GM12878 (cell line): Measurements from ENCODE around the gene ZNF792. TPM values are rescaled to one million over a fixed set of nuclear protein-coding genes. Genes with fewer than 3 reads are reported as not detected.
A peak's percentile ranks its signal among the peaks of the same experiment; 100 is the strongest.

ENCODE experiments used
- ATAC-seq: fragments of 200-7000 bp; cut with Tn5 transposase; 3 replicates; pipeline ENCODE4 v1.9.1; 2020; ENCODE audit warnings: mild to moderate bottlenecking, moderate library complexity
- BruUV-seq: library from RNA; stranded (reverse); fragments of 400-500 nt; replicated peaks from 2 replicates; lab custom pipeline; 2021; lab: Mats Ljungman, UMichigan
- CTCF ChIA-PET: fragments of 300-600 bp; sonication (Branson Sonifier 250); formaldehyde crosslinking; extraction: SDS; loops from one replicate; lab custom pipeline; 2021; ENCODE audit warnings: inconsistent platforms; lab: Yijun Ruan, JAX
- POLR2A ChIA-PET: fragments of 350-600 bp; formaldehyde crosslinking; extraction: SDS; loops from one replicate; lab custom pipeline; 2021; ENCODE audit warnings: inconsistent platforms; lab: Charles Lee
- RAD21 ChIA-PET: fragments of 300-600 bp; sonication (Branson Sonifier 250); formaldehyde crosslinking; loops from one replicate; lab custom pipeline; 2023; ENCODE audit warnings: antibody characterized with exemption; ENCODE audit not compliant: unreplicated experiment; lab: Charles Lee
- SMC1A ChIA-PET: fragments of 300-600 bp; sonication (Branson Sonifier 250); formaldehyde crosslinking; loops from one replicate; lab custom pipeline; 2023; ENCODE audit not compliant: unreplicated experiment, uncharacterized antibody; lab: Charles Lee
- DNase-seq: peaks from one replicate; pipeline ENCODE4 v3.0.0-alpha.2; 2011; ENCODE audit warnings: low read depth, low spot score
- FAIRE-seq: peaks from 3 replicates; lab custom pipeline; 2011; peaks lifted over from hg19 to GRCh38; lab: Jason Lieb, UNC
- H2AFZ ChIP-seq: 2 replicates; pipeline ENCODE4 v1.6.0; 2011; ENCODE audit warnings: low read depth, low read length, control low read depth; ENCODE audit not compliant: control insufficient read depth
- H3K27ac ChIP-seq: 2 replicates; pipeline ENCODE4 v1.5.1; 2011; ENCODE audit warnings: control low read depth; ENCODE audit not compliant: control insufficient read depth, insufficient read depth
- H3K27me3 ChIP-seq, 2 experiments: replicated peaks in 1 of 2; 2 replicates each; pipeline versions ENCODE4 v1.6.0 to v1.6.1; 2011; ENCODE audit warnings: low read length in 1 of 2; ENCODE audit not compliant: control insufficient read depth in 2 of 2, insufficient read depth in 2 of 2
- H3K36me3 ChIP-seq, 2 experiments: 2 replicates each; pipeline ENCODE4 v1.5.1; 2011; ENCODE audit warnings: low read length in 1 of 2; ENCODE audit not compliant: control insufficient read depth in 2 of 2, insufficient read depth in 2 of 2
- H3K4me1 ChIP-seq: 2 replicates; pipeline ENCODE4 v1.6.1; 2011; ENCODE audit warnings: mild to moderate bottlenecking, low read length, moderate library complexity, mixed read lengths; ENCODE audit not compliant: control insufficient read depth, insufficient read depth
- H3K4me2 ChIP-seq: 2 replicates; pipeline ENCODE4 v1.6.0; 2011; ENCODE audit warnings: control low read depth; ENCODE audit not compliant: control insufficient read depth, insufficient read depth
- H3K4me3 ChIP-seq: fragments of 200-600 bp; sonication (generic); 2 replicates; pipeline ENCODE4 v1.5.1; 2016
- H3K79me2 ChIP-seq: 2 replicates; pipeline ENCODE4 v1.6.0; 2011; ENCODE audit warnings: low read length; ENCODE audit not compliant: control insufficient read depth, insufficient read depth
- H3K9ac ChIP-seq: 2 replicates; pipeline ENCODE4 v1.8.0; 2011; ENCODE audit warnings: low read length, control low read depth, mixed read lengths; ENCODE audit not compliant: control insufficient read depth, insufficient read depth
- H3K9me3 ChIP-seq: replicated peaks from 3 replicates; pipeline ENCODE4 v1.5.1; 2011; ENCODE audit warnings: mild to moderate bottlenecking, low read length; ENCODE audit not compliant: control insufficient read depth, insufficient read depth
- H4K20me1 ChIP-seq: 2 replicates; pipeline ENCODE4 v1.6.0; 2011; ENCODE audit not compliant: control insufficient read depth, insufficient read depth
- CBFB ChIP-seq: IDR thresholded peaks from 2 replicates; pipeline ENCODE4 v1.6.1; 2016; ENCODE audit warnings: antibody characterized with exemption, low read depth
- CREB1 ChIP-seq: IDR thresholded peaks from 2 replicates; pipeline ENCODE4 v1.6.1; 2012; ENCODE audit warnings: low read depth, mild to moderate bottlenecking, inconsistent platforms
- MYC ChIP-seq: IDR thresholded peaks from 2 replicates; pipeline ENCODE4 v1.6.1; 2011; ENCODE audit warnings: mild to moderate bottlenecking, low read length, moderate library complexity, inconsistent platforms; ENCODE audit not compliant: insufficient read depth, insufficient replicate concordance, insufficient read length, severe bottlenecking
- NR2F1 ChIP-seq: fragments of 450-650 bp; conservative IDR thresholded peaks from 2 replicates; pipeline ENCODE4 v1.6.1; 2017; ENCODE audit warnings: mild to moderate bottlenecking
- RFX5 ChIP-seq: IDR thresholded peaks from 2 replicates; pipeline ENCODE4 v1.6.1; 2011; ENCODE audit warnings: low read depth, low read length, improper control_type of control experiment
- RUNX3 ChIP-seq: IDR thresholded peaks from 2 replicates; pipeline ENCODE4 v1.6.1; 2012; ENCODE audit warnings: low read length, inconsistent platforms
- SREBF1 ChIP-seq: IDR thresholded peaks from 2 replicates; pipeline ENCODE4 v1.6.1; 2012; ENCODE audit warnings: mild to moderate bottlenecking, low read length
- TARDBP ChIP-seq: IDR thresholded peaks from 2 replicates; pipeline ENCODE4 v1.6.1; 2016; ENCODE audit warnings: borderline replicate concordance
- YY1 ChIP-seq: IDR thresholded peaks from 2 replicates; pipeline ENCODE4 v1.6.1; 2011; ENCODE audit warnings: low read depth, mild to moderate bottlenecking, low read length
- ZBED1 ChIP-seq: IDR thresholded peaks from 2 replicates; pipeline ENCODE4 v1.6.1; 2016; ENCODE audit warnings: borderline replicate concordance
- ZSCAN29 ChIP-seq: fragments of 450-650 bp; IDR thresholded peaks from 2 replicates; pipeline ENCODE4 v1.6.1; 2017; ENCODE audit warnings: mild to moderate bottlenecking, moderate library complexity
- WGBS: methylation state at CpG from one replicate; pipeline ENCODE4 v1.1.6; 2016; ENCODE audit warnings: low lambda C conversion rate; ENCODE audit not compliant: insufficient replicate concordance, insufficient coverage; ENCODE audit errors: missing lambda C conversion rate; 5-methylcytosine and 5-hydroxymethylcytosine counted together
- in situ Hi-C: fragments of 300-500 bp; cut with MboI; formaldehyde crosslinking; loops from 9 replicates; pipeline ENCODE4 v1.14.3; 2018; ENCODE audit warnings: mixed read lengths
- intact Hi-C: fragments of 100-400 bp; cut with micrococcal nuclease; formaldehyde crosslinking; loops from one replicate; pipeline ENCODE4 v1.14.2; 2022; ENCODE audit not compliant: unreplicated experiment
- polyA plus RNA-seq, 11 experiments: library from polyadenylated mRNA; depleted of rRNA in 4 of 11; unstranded in 6 of 11; stranded (reverse) in 5 of 11; fragments of >200 nt; fragmentation: Nextera tagmentation in 4 of 11; fragmentation: Illumina TruSeq in 1 of 11; extraction: Ambion mirVana in 4 of 11; extraction: Trizol in 1 of 11; gene quantifications; 1 replicate in 1 of 11; 2 replicates in 10 of 11; pipeline versions ENCODE4 v1.2.1 to v1.2.3, GENCODE V29; 2011 to 2016; ENCODE audit warnings: inconsistent platforms in 2 of 11, missing spikeins in 2 of 11, low read depth in 1 of 11
- total RNA-seq, 4 experiments: library from RNA; depleted of rRNA in 3 of 4; stranded (reverse); fragments of >200 nt in 3 of 4; fragmentation: Illumina TruSeq in 1 of 4; extraction: Trizol in 1 of 4; gene quantifications; 2 replicates each; pipeline versions ENCODE4 v1.2.1 to v1.2.3, GENCODE V29; 2013 to 2021
- TF ChIP-seq, protein P1 (sequence below): fragments of 450-650 bp; formaldehyde crosslinking; IDR thresholded peaks from 2 replicates; pipeline ENCODE4 v1.4.0; 2020; ENCODE audit warnings: mild to moderate bottlenecking, moderate library complexity
- TF ChIP-seq, protein P2 (sequence below): fragments of 450-650 bp; IDR thresholded peaks from 2 replicates; pipeline ENCODE4 v1.6.1; 2016; ENCODE audit warnings: mild to moderate bottlenecking
- TF ChIP-seq, protein P3 (sequence below): fragments of 450-650 bp; IDR thresholded peaks from 2 replicates; pipeline ENCODE4 v1.6.1; 2016; ENCODE audit warnings: mild to moderate bottlenecking
- TF ChIP-seq, protein P4 (sequence below): IDR thresholded peaks from 2 replicates; pipeline ENCODE4 v1.6.1; 2011; ENCODE audit warnings: borderline replicate concordance, low read depth, mild to moderate bottlenecking, moderate library complexity, low read length; ENCODE audit not compliant: insufficient read depth, poor library complexity, severe bottlenecking

ZNF792 gene
- total and polyA plus RNA-seq, 10 of the 15 experiments (the other 5 are each of a cell fraction or from before 2014, with no cell fraction given): 0.53 to 4.8 (median 1.3) TPM

DNA sequence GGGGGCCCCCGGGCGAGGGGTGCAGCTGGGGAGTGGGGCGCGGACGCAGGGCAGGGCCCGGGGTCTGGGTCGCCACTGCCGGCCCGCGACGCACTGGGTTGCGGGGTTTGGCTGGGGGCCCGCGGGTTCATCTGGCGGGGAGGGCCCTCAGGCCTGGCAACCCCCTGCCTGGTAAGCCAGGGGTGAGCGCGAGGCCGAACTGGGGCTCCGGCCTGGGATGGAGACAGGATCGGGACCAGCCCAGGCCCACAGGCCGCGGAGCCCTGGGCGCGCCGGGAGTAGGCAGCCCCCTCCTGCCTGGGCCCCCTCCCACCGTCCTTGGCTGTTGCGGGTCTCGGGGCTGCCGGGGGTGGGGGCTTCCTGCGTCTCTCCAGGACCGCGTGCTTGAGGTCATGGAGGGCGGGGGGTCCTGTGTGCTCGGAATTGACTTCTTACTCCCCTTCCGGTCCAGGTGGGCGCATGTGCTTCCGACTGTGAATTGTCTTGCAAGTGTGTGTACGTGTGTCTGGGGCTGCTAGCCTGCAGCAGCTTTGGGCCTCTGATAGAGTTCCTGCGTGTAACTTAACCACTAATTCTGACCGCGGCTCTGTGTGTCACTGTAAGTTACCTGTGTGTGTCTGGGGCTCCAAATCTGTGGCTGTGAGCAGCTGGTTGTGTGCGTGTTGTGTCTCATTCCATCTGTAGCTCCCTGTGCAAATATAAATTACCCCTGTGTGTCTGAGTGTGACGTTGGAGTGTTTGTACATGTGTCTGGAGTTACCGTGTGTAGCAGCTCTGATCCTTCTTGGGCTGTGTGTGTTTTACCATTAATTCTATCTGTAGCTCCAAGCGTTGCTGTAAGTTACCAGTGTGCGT, 36.8 kb upstream of the ZNF792 start:
- ChIA-PET SMC1A (interaction anchor here (1.4 to 2.1 kb wide), 4 partner anchors 11 to 29 kb away, joined by 3 to 12 read pairs (median 4); no protein-coding TSS in a partner anchor), POLR2A (interaction anchor here (1.1 to 4.7 kb wide), 3 partner anchors 11 to 124 kb away, joined by 3 to 38 read pairs (median 3); no protein-coding TSS in a partner anchor), CTCF (interaction anchor here (0.8 to 2.2 kb wide), 10 partner anchors 10 to 135 kb away, joined by 3 to 10 read pairs (median 4); partner anchors contain the start of gene LGI4), RAD21 (interaction anchor here (0.6 to 3.5 kb wide), 5 partner anchors 11 to 517 kb away, joined by 3 to 33 read pairs (median 5); no protein-coding TSS in a partner anchor)
- Histone ChIP-seq H3K4me1 (peaks cover 43% of the 10 kb centered on the region), H3K4me2 (peak overlapping the region; percentile 96), H3K27me3 (no peaks in the 10 kb centered on the region), H2AFZ (peak overlapping the region; percentile 31), H3K4me3 (peak overlapping the region; percentile 95), H3K79me2 (peaks cover 50% of the 10 kb centered on the region), H3K9me3 (no peaks in the 10 kb centered on the region), H3K27ac (peak overlapping the region; percentile 73), H3K36me3 (peaks cover 3 to 10% of the 10 kb centered on the region in 2 experiments; a peak in 3 of 4 replicates), H3K9ac (peak overlapping the region; percentile 94), H4K20me1 (peaks cover 6% of the 10 kb centered on the region; the same call in 1 of the 2 replicates)
- no peak for DNase-seq
- under 1% methylated on average over 42 of the region's 46 CpGs for WGBS
- TSS peak; percentile 58 for BruUV-seq
- in situ Hi-C loops: no loop called here
- intact Hi-C loops: no loop called here
- FAIRE-seq: peak; percentile 61
- ATAC-seq: peak; percentile 13
- TF ChIP-seq, protein P1, sequence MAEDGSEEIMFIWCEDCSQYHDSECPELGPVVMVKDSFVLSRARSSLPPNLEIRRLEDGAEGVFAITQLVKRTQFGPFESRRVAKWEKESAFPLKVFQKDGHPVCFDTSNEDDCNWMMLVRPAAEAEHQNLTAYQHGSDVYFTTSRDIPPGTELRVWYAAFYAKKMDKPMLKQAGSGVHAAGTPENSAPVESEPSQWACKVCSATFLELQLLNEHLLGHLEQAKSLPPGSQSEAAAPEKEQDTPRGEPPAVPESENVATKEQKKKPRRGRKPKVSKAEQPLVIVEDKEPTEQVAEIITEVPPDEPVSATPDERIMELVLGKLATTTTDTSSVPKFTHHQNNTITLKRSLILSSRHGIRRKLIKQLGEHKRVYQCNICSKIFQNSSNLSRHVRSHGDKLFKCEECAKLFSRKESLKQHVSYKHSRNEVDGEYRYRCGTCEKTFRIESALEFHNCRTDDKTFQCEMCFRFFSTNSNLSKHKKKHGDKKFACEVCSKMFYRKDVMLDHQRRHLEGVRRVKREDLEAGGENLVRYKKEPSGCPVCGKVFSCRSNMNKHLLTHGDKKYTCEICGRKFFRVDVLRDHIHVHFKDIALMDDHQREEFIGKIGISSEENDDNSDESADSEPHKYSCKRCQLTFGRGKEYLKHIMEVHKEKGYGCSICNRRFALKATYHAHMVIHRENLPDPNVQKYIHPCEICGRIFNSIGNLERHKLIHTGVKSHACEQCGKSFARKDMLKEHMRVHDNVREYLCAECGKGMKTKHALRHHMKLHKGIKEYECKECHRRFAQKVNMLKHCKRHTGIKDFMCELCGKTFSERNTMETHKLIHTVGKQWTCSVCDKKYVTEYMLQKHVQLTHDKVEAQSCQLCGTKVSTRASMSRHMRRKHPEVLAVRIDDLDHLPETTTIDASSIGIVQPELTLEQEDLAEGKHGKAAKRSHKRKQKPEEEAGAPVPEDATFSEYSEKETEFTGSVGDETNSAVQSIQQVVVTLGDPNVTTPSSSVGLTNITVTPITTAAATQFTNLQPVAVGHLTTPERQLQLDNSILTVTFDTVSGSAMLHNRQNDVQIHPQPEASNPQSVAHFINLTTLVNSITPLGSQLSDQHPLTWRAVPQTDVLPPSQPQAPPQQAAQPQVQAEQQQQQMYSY (CRISPR knock-in tag): no peak
- TF ChIP-seq YY1: no peak
- peak; percentile 27; the same call in 1 of the 2 replicates for TF ChIP-seq TARDBP
- TF ChIP-seq CBFB: peak; percentile 63; the same call in 1 of the 2 replicates
- peak; percentile 26 for TF ChIP-seq MYC
- TF ChIP-seq, protein P2, sequence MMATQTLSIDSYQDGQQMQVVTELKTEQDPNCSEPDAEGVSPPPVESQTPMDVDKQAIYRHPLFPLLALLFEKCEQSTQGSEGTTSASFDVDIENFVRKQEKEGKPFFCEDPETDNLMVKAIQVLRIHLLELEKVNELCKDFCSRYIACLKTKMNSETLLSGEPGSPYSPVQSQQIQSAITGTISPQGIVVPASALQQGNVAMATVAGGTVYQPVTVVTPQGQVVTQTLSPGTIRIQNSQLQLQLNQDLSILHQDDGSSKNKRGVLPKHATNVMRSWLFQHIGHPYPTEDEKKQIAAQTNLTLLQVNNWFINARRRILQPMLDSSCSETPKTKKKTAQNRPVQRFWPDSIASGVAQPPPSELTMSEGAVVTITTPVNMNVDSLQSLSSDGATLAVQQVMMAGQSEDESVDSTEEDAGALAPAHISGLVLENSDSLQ: no peak
- TF ChIP-seq ZBED1: no peak
- TF ChIP-seq ZSCAN29: no peak
- TF ChIP-seq NR2F1: 0 out of 2 replicates have a peak, but pooled peaks have one; percentile 27
- TF ChIP-seq SREBF1: no peak
- TF ChIP-seq, protein P3, sequence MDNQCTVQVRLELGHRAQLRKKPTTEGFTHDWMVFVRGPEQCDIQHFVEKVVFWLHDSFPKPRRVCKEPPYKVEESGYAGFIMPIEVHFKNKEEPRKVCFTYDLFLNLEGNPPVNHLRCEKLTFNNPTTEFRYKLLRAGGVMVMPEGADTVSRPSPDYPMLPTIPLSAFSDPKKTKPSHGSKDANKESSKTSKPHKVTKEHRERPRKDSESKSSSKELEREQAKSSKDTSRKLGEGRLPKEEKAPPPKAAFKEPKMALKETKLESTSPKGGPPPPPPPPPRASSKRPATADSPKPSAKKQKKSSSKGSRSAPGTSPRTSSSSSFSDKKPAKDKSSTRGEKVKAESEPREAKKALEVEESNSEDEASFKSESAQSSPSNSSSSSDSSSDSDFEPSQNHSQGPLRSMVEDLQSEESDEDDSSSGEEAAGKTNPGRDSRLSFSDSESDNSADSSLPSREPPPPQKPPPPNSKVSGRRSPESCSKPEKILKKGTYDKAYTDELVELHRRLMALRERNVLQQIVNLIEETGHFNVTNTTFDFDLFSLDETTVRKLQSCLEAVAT: peak; percentile 63; the same call in 1 of the 2 replicates
- TF ChIP-seq CREB1: no peak
- TF ChIP-seq RUNX3: peak; percentile 72; the same call in 1 of the 2 replicates
- TF ChIP-seq, protein P4, sequence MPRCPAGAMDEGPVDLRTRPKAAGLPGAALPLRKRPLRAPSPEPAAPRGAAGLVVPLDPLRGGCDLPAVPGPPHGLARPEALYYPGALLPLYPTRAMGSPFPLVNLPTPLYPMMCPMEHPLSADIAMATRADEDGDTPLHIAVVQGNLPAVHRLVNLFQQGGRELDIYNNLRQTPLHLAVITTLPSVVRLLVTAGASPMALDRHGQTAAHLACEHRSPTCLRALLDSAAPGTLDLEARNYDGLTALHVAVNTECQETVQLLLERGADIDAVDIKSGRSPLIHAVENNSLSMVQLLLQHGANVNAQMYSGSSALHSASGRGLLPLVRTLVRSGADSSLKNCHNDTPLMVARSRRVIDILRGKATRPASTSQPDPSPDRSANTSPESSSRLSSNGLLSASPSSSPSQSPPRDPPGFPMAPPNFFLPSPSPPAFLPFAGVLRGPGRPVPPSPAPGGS: no peak
- TF ChIP-seq RFX5: no peak
